ENCODE results near the gene BTN2A1. TPM values are rescaled to one million over a fixed set of nuclear protein-coding genes. Genes with fewer than 3 reads are reported as not detected.
A peak's percentile ranks its signal among the peaks of the same experiment; 100 is the strongest.

BTN2A1 gene
- total RNA-seq, 1 donor from 2014 or later, result 23.8 TPM

DNA sequence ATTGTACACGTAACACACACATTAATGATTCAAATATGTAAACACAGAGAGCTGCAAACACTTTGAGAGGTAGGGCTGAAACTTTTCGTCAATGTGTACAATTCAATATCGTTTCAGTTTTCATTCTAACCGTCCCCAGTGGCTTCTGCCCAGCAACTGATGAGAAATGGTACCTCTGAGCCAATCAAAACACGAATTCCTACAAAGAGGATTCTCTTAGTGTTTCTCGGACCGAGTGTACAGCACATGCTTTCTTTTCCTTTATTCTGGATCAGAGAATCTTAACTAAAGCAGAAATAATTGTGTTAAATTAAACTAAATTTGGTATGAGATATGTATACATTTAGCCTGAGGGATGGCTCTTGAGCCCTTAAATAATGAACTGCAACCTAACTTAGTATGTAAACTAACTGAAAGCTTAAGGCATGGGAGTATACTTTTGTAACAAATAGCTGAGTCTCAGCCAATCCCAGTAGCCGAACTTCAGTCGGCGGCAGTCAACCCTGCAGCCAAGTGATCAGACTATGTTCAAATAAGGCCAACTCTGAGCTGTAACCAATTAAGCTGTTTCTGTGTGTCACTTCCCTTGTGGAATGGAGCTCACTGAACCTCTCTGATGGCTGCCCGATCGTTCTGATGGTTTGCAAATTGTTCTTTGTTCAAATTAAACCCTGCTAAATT, 16.1 kb downstream of the BTN2A1 start:
- TF ChIP-seq, protein P1, sequence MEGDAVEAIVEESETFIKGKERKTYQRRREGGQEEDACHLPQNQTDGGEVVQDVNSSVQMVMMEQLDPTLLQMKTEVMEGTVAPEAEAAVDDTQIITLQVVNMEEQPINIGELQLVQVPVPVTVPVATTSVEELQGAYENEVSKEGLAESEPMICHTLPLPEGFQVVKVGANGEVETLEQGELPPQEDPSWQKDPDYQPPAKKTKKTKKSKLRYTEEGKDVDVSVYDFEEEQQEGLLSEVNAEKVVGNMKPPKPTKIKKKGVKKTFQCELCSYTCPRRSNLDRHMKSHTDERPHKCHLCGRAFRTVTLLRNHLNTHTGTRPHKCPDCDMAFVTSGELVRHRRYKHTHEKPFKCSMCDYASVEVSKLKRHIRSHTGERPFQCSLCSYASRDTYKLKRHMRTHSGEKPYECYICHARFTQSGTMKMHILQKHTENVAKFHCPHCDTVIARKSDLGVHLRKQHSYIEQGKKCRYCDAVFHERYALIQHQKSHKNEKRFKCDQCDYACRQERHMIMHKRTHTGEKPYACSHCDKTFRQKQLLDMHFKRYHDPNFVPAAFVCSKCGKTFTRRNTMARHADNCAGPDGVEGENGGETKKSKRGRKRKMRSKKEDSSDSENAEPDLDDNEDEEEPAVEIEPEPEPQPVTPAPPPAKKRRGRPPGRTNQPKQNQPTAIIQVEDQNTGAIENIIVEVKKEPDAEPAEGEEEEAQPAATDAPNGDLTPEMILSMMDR (conservative IDR thresholded peaks at IDR 0.05), result no peak
- DNase-seq (ENCODE audit: extremely low spot score, unreplicated experiment), result no peak
- Mint-ChIP-seq H3K4me3 (peak overlapping the region; percentile 89), H3K27ac (peak overlapping the region; percentile 90), H3K36me3 (peaks cover 23% of the 10 kb centered on the region), H3K9me3 (peaks cover 7% of the 10 kb centered on the region), H3K27me3 (no peaks in the 10 kb centered on the region), H3K4me1 (ENCODE audit: unreplicated experiment) (peaks cover 15% of the 10 kb centered on the region)

DNA sequence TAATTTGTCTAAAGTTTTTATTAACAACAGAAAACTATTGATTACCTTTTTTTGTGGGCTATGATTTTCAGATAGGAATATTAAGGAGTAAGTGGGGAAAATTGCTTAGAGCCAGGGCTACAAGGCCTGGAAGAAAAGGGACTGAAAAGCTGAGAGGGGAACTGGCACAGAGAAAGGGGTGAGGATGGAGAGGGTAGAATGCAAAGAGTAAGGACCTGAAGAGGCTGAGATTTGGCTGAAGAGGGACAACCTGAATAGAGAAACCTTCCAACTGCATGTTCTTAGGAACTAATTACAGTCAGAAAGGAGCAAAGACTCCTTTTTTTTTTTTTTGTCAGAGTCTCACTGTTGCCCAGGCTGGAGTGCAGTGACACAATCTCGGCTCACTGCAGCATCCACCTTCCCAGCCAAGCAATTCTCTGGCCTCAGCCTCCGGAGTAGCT, 16.7 kb downstream of the BTN2A1 start:
- Mint-ChIP-seq H3K36me3 (peaks cover 20% of the 10 kb centered on the region), H3K4me1 (ENCODE audit: unreplicated experiment) (peaks cover 15% of the 10 kb centered on the region), H3K27me3 (no peaks in the 10 kb centered on the region), H3K27ac (peak overlapping the region; percentile 90), H3K9me3 (peaks cover 7% of the 10 kb centered on the region), H3K4me3 (peak overlapping the region; percentile 89)
- no peak for DNase-seq (ENCODE audit: extremely low spot score, unreplicated experiment)
- TF ChIP-seq, protein P1 (conservative IDR thresholded peaks at IDR 0.05), result no peak

DNA sequence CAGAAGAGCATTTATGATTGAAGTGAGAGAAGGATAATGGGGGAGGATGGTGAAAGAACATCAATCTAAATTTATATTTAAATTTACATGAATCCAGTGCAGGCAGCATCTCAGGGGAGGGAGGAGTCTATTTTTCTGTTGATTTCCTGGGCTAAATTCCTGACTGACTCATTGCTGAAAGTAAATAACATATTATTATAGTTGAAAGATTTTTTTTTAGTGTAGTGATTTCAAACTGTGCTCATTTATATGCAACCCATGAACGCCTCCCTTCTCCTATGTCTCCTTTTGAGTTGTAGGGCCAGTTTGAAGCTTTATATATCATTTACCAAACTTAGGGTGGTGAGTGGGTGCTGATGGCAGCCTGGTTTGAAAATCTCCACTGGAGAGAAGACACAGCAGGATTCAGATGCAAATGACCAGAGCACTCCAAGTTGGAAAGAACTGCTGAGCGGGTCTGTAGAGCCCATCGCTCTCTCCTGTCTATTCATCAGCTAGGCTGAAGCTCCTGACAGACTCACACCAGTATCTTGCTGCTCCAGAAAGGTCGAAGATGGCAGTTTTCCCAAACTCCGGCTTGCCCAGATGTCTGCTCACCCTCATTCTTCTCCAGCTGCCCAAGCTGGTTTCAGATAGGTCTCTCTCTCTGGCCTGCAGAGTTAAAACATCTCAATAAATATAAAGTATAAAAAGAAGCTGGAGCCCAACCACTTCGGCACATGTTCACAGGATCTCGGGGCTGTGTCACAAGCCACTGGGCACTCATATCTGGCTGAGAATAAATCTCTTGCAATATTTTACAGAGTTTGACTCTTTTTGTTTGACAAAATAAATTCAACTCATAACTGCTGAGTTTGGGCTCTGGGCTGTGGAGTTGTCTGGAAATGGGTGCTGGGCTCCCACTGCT, 18.3 kb downstream of the BTN2A1 start:
- TF ChIP-seq, protein P1 (conservative IDR thresholded peaks at IDR 0.05), result no peak
- H3K27me3 Mint-ChIP-seq, result no peaks in the 10 kb centered on the region
- peaks cover 7% of the 10 kb centered on the region for H3K9me3 Mint-ChIP-seq
- no peak overlapping the region for H3K27ac Mint-ChIP-seq
- no peak for DNase-seq (ENCODE audit: extremely low spot score, unreplicated experiment)
- no peak overlapping the region for H3K4me3 Mint-ChIP-seq
- H3K36me3 Mint-ChIP-seq, result peaks cover 11% of the 10 kb centered on the region
- peaks cover 15% of the 10 kb centered on the region for H3K4me1 Mint-ChIP-seq (ENCODE audit: unreplicated experiment)

DNA sequence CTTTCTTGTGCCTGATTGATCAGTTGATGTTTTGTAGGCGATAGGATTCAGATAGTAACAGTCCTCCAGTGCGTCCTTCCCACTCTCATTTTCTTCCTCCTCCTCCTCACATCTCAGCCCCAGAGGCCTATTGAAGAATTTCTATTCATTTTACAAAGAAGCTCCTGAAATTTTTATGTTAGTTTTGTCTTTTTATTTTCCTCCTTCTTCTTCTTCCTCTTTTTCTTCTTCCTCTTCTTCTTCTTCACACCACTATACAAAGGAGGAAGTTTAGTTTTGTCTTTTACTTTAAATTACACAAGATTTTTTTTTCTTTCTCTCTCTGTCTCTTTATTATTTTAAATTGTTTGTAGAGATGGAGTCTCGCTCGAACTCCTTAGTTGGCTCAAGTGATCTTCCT, 19.1 kb downstream of the BTN2A1 start:
- DNase-seq (ENCODE audit: extremely low spot score, unreplicated experiment), result no peak
- TF ChIP-seq, protein P1 (conservative IDR thresholded peaks at IDR 0.05), result no peak
- peaks cover 15% of the 10 kb centered on the region for H3K4me1 Mint-ChIP-seq (ENCODE audit: unreplicated experiment)
- H3K27ac Mint-ChIP-seq, result no peak overlapping the region
- no peak overlapping the region for H3K4me3 Mint-ChIP-seq
- H3K9me3 Mint-ChIP-seq, result peaks cover under 1% of the 10 kb centered on the region
- no peaks in the 10 kb centered on the region for H3K27me3 Mint-ChIP-seq
- H3K36me3 Mint-ChIP-seq, result peaks cover 3% of the 10 kb centered on the region

DNA sequence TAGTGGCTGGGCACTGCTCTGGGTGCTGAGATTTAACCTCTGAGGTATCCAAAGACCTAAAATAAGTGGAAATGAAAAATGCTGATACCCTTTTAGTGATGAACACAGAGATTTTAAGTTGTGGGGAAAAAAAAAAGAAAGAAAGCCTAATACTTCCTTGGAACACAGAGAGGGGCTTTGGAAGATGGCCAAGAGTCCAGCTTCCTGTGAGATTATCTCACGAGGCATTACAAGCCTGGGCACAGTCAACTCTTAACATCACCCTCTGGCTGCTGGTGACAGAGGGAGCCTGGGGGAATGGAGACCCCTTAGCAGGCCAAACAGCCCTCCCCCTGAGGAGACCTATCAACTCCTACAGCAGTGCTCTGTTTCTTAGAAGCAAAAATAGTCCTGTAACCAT, 19.7 kb downstream of the BTN2A1 start:
- TF ChIP-seq, protein P1 (conservative IDR thresholded peaks at IDR 0.05), result no peak
- DNase-seq (ENCODE audit: extremely low spot score, unreplicated experiment), result no peak
- H3K4me3 Mint-ChIP-seq, result no peak overlapping the region
- H3K36me3 Mint-ChIP-seq, result peaks cover 3% of the 10 kb centered on the region
- H3K27me3 Mint-ChIP-seq, result no peaks in the 10 kb centered on the region
- H3K9me3 Mint-ChIP-seq, result no peaks in the 10 kb centered on the region
- no peak overlapping the region for H3K27ac Mint-ChIP-seq
- peaks cover 15% of the 10 kb centered on the region for H3K4me1 Mint-ChIP-seq (ENCODE audit: unreplicated experiment)
